Tibial nerve (tissue), 4 donors: ENCODE results near the gene HOXC13.

Experiments used
- EP300 ChIP-seq, 2 donors: sonication (generic); formaldehyde crosslinking; IDR thresholded peaks; one replicate each; pipeline ENCODE4 v1.6.1; 2017; ENCODE audit warnings: antibody characterized with exemption in 2 of 2, mild to moderate bottlenecking in 1 of 2
- POLR2A ChIP-seq, 2 donors: fragments of 450-650 bp; IDR thresholded peaks; one replicate each; pipeline ENCODE4 v1.6.1; 2017; ENCODE audit warnings: antibody characterized with exemption in 2 of 2, mild to moderate bottlenecking in 2 of 2, moderate library complexity in 2 of 2
- TF ChIP-seq, protein P1 (sequence below), 5 experiments: fragments of 200-600 bp in 3 of 5; fragments of 450-650 bp in 2 of 5; sonication (generic) in 3 of 5; IDR thresholded peaks; one replicate each; pipeline ENCODE4 v1.5.1; 2016 to 2019; ENCODE audit warnings: antibody characterized with exemption in 5 of 5, mild to moderate bottlenecking in 3 of 5, moderate library complexity in 2 of 5

DNA sequence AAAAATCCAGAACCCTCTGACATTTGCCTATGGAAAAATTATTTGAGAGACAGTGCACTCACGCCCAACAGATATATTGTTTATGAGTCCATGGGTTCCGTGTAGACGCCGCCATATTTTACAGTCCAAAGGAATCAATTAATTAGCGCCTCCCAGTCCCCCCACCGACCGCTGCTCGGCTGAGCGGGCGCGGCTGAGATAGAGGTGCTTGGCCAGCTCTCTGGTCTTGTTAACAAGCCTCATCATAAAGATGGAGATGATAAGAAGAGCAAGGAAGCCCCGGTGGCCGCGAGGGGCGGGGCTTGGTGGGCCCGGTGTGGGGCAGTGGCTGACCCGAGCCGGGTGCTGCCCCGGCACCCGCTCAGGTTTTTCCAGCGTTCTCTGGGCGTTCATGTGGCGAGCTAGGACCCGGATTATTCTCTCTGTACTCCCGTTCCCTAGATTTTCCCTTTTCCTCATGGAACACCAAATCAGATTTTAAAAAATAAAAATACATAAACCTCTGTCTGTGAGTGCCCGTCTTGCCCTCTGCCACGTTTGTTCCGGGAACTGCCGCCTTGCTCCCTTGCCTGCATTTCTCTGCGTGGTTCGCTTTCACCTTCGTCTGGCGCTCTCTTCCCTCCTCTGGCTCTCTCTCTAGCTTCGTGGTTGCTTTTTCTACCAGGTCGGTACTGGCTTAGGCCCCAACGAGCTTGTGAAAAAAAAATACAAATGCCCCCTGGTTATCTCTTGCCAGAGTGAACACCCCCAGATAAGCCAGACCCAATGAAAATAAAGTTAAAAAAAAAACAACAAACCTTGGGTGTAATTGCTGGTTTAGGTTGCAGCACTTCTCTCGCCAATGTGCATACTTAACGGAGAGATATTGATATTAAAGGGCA lies 25.0 kb downstream of the HOXC13 start:
- TF ChIP-seq, protein P1, sequence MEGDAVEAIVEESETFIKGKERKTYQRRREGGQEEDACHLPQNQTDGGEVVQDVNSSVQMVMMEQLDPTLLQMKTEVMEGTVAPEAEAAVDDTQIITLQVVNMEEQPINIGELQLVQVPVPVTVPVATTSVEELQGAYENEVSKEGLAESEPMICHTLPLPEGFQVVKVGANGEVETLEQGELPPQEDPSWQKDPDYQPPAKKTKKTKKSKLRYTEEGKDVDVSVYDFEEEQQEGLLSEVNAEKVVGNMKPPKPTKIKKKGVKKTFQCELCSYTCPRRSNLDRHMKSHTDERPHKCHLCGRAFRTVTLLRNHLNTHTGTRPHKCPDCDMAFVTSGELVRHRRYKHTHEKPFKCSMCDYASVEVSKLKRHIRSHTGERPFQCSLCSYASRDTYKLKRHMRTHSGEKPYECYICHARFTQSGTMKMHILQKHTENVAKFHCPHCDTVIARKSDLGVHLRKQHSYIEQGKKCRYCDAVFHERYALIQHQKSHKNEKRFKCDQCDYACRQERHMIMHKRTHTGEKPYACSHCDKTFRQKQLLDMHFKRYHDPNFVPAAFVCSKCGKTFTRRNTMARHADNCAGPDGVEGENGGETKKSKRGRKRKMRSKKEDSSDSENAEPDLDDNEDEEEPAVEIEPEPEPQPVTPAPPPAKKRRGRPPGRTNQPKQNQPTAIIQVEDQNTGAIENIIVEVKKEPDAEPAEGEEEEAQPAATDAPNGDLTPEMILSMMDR (IDR thresholded peaks at IDR 0.05): no peak
- TF ChIP-seq EP300 (IDR thresholded peaks at IDR 0.05) (no peak), POLR2A (IDR thresholded peaks at IDR 0.05) (no peak)
